Medulla oblongata (tissue), 1 donor: Measurements from ENCODE around the gene ARHGEF4.

ENCODE experiments used
- DNase-seq: peaks from one replicate; pipeline ENCODE4 v3.0.0-alpha.2; 2015; ENCODE audit errors: extremely low spot score

Gene ARHGEF4

DNA sequence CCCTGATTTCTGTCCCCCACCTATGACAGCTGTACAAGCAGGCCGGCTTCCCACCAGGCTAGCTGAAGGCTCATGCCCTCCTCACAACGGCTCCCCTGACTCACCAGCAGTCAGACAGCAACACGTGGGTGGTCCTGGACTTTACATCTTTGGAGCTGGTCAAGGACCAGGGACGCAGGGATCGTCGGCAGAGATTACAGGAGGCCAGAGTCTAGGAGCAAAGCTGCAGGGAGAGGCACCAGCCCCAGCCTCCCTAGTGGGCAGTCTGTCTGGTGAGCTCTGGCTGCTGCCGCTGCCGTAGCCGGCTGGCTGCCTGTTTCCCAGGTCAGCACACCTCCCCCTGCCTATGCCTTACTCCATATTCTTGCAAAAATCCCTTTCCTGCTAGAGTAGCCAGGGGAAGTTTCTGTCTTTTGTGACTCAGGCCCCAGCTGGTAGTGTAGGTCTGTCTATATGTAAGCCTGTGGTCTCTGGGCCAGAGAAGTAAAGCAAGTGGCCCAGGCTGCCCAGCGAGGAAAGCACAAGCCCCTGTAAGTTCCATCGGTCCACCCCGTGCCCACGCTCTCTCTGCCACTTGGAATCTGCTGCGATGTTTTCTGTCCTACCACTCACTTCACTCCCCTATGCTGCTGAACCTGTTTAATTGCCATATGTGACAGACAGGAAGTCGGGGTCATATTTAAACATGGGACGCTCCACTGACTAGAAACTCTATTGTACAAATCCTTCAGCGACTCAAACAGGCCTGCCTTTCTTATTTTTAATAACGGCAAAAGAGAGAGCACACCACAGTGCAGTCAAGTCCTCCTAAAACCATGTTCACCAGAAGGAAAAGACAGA, 2.4 kb upstream of the ARHGEF4 start:
- no peak for DNase-seq

DNA sequence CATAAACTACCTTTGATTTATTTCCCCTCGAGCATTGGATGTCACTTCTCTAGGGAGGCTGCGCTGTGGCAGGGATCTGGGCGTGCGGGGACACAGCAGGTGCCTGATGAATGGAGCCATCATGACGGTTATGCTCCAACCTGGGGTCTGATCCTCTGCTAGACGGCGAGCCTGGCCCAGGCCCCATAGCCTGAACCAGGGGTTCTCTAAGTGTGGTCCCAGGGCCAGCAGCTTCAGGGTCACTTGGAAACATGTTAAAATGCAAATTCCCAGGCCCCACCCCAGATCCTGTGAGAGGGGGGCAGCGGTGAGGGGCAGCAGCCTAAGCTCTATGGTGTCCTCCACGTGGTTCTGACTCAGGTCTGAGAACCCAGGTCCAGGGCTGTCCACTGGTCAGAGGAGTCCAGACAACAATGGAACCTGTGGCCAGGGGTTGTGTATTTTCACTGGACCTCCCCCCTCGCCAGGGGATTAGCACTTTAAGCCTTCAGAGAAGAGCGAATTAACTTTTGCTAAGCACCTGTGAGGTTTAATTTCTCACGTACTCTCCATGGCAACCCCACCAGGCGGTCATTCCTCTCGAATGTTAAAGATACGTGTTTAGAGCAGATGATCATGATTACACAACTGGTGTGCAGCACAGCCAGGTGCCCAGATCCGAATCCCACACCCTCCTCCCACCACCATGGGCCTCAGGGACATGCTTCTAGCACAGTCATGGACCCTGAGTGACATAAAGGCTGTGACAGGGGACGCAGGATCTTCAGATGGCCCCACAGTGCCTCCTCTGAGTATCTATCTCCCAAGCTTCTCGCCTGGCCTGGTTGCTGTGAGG, 1.6 kb upstream of the ARHGEF4 start:
- DNase-seq, result no peak

DNA sequence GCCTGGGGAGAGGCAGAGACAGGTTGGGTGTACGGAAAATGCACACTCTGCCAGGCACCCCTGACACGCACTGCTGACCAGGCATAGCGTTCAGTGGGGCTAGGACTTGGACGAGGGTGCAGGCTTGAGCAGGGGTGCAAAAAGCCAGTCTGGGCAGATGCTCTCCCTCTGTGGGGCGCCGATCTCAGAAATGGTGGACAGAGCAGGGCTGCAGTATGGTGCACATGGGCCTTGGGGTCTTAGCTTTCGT, 1.0 kb upstream of the ARHGEF4 start:
- DNase-seq, result no peak

DNA sequence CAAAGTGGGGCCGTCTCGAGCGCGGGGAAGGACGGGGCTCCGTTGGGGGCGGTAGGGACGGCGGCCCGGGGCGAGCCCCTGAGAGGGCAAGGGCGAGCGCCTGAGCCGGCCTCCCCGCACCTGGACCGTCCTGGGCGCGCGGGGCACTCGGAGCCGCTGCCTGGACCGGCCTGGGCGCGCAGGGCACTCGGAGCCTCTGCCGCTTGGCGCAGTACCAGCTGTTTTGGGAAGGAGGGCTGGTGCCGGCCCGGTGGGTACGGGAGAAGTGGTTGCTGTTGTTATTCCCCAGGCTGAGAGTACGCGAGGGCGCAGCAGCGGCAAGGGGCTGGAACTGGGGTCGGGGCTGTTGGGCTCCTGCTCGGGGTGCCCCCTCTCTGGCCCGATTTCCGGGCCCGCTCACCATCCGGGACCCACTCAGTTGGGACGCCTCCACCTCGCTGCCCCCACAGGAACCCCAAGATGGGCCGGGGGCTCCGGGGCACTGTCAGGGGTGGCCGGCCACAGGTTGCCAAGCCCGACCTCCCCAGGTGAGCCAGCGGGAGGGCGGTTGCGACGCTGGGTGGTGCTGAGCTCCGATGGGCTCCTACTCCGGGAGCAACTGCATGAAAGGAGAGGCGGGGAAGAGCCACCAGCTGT, 579 bp downstream of the ARHGEF4 start:
- no peak for DNase-seq

DNA sequence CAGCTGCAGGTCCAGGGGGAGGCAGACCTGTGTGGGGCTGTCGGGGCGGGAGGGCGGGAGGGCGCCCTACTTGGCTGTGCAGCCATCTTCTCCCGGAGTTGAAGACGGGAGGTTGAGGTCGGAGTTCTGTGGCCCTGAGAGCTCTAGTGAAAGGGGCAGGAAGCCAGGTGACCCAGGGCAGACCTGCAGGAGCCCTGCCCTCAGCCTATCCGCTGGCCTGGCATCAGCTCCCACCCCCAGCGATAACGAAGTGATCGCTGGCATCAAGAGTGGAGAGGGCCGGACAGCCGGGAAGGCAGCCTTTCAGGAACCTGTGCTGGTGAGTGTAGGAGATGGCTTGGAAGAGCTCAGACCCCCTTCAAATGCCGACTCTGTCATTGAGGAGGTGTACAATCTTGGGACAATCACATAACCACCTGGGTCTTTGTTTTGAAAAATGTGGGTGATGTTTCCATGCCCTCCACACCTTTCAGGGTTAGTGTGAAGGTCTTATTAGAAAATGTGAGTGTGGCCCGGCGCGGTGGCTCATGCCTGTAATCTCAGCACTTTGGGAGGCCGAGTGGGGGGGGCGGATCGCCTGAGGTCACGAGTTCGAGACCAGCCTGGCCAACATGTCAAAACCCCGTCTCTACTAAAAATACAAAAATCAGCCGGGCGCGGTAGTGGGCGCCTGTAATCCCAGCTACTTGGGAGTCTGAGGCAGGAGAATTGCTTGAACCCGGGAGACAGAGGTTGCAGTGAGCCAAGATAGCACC, 1.3 kb downstream of the ARHGEF4 start:
- no peak for DNase-seq

DNA sequence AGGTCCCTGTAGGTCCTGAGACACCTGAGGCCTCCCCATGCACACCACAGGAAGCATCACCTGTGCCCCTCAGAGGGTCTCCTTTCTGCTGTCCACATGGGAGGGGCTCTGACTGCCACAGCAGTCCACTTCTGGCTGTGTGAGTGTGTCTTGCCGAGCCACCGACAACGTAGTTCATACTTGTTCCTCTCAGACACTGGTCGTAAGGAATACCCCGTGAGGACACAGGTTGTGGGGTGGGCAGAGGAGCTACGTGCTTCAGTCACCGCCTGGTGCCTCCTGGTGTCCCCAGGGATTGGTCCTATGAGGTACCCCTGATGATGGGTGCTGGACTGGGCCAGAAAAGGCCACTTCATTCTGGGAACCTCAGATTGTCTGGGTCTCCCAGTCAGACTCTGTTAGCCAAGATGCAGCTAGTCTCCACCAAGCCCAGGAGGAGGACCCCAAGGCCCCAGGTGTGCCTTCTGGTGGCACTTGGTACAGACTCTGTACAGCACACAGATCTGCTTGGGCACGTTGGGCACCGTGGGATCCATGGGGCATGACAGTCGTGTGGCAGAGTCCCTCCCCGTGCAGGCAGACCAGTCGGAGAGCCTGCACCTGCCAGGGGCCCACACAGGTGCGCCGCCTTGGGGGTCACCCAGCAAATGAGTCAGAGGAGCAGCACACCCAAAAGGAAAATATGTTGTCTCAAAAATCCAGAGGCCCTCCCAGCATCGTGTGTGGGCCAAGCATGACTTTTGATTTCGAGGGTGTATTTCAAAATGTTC, 2.5 kb downstream of the ARHGEF4 start:
- no peak for DNase-seq

DNA sequence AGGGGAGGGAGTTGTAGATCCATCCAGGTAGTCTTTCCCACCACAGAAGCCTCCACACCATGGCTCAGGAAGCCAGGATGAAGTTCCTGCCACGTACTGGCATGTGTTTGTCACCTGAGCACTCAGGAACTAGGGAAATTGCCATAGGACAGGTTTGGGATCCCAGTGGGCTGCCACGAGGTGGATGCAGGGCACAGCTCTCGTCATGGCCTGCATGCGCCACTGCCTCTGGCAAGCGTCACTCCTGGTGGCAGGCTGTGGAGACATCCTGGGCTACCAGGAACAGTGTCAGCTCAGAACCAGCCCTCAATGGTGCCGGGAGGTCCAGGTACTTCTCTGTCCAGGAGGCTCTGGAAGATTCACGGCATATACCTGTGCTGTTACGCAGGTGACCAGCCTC, 3.8 kb downstream of the ARHGEF4 start:
- no peak for DNase-seq

DNA sequence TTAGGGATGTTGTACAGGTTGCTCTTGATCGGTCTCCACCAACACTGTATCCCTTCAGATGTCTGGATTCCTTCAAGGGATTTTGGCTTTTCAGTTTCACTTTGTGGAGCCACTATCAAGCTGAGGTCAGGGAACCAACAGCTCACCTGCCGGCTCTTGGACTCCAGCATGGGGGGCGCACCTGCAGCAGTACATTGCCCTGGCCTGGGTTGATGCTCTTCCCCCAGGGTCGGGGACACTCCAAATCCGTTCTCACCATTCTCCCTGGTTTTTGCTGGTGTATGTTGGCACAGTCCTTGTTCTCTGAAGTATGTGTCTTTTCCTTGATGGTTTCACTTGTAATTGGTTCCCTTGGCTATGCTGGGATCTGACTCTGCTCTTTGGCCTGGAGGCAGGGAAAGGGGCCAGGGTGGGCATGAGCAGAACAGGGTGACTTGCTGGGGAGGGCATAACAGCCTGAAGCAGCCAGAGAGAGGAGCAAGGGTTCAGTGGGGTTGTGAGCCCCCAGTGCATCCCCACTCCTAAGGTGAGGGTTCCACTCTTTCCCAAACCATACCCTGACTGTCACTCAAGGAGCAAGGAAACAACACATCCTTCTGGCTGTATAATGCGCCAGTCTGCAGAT, 5.1 kb downstream of the ARHGEF4 start:
- no peak for DNase-seq

DNA sequence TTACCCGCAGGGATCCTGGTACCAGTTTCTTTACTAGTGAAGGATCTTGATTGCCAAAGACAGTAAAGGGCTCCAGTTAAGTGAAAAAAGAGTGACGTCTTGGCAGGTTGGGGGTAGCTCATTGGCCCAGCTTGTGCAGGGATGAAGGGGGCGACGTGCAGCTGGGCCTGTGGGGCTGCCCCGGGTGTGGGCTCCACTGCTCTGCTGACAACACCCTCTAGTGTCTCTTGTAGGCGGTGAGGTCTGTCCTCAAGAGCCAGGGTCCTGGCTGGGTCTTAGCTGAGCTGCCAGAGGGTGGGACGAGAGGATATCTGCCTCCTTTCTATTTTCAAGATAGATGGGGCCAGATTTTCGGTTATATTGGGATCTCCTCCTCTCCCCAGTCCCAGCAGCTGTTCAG, 6.1 kb downstream of the ARHGEF4 start:
- no peak for DNase-seq

DNA sequence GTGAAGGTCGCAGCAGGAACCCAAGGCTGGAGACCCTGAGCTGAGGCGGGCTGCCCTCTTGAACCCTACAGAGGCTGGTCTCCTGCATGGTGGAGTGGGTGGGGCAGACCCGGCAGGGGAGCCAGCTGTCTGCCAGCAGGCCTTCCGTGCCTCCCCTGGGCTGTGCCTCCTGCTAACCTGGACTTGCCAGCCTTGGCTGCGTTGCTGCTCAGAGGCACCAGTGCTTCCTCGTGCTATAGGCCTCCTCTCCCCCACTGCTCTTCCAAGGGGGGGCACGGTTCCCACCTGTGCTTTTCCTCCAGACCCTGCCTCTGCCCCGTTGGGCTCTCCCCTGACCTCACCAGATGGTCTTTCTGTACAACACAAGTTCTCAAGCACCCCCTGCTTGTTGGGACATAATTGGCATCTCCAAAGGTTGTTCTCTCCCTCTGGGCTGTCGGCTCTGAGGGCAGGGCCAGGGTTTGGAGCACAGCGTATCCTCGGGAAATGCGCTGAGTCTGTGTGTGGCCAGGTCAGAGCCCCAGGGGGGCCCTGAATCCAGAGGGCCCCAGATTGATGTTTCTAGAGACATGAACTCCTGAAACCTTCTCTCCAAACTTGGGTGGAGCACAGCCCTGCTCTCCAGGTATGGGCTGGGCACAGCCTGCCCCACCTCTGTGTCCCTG, 6.7 kb downstream of the ARHGEF4 start:
- no peak for DNase-seq

DNA sequence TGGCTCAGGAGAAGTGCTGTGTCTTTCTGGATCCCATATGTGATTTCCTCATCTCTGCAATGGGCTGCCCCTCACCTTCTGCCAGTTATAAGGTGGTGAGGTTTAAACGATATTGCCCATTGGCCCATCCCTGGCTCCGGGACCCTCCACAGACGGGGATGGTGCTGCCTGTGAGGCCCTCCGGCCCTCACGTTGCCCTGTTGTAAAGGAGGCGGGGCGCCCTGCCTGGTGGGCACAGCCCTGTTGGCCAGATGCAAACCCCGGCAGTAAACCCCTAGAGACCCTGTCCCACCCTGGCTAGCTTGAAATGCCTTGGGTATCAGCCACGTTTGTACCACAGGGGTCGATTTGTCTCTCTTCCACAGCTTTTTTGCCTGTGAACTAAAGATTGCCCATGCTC, 7.4 kb downstream of the ARHGEF4 start:
- DNase-seq, result no peak

DNA sequence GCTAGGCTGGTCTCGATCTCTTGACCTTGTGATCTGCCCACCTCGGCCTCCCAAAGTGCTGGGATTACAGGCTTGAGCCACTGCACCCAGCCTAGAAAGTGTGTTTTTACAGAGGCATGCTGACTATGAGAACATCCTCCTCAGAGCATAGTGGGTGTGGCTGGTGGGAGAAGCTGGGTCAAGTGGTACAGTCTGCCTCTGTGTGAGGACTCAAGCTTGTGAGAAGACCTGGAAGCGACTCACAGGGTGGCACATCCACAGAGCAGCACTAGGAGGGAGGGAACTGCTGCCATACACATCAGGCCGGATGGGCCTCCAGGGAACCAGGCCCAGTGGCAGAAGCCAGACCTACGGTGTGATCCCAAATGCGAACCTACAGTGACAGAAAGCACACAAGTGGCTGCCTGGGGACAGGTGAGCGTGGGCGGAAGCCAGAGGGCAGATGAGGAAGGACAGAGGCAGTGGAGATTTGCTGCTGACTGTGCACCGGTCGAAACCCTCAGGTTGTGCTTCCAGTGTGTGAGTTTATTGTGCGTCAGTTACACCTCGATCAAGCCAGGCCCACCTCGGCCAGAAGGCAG, 8.9 kb downstream of the ARHGEF4 start:
- DNase-seq, result no peak

DNA sequence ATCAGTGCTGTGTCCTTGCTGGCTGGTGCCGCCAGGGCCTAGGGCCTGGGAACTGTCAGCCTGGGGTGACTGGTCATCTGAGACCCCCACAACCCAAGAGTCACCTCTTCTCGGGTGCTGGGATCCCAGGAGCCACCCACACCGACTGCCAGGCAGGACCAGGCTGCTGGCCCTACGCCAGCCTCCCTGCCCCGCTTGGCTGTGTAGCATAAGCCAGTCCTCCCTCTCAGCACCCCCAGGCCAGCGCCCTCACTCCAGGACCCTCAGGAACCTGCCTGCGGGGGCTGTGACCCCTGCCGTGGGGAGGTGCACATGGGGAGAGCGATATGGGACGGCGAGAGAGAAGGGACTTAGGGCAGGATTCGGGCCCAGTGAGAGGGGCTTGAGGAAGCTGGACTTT, 9.5 kb downstream of the ARHGEF4 start:
- no peak for DNase-seq

DNA sequence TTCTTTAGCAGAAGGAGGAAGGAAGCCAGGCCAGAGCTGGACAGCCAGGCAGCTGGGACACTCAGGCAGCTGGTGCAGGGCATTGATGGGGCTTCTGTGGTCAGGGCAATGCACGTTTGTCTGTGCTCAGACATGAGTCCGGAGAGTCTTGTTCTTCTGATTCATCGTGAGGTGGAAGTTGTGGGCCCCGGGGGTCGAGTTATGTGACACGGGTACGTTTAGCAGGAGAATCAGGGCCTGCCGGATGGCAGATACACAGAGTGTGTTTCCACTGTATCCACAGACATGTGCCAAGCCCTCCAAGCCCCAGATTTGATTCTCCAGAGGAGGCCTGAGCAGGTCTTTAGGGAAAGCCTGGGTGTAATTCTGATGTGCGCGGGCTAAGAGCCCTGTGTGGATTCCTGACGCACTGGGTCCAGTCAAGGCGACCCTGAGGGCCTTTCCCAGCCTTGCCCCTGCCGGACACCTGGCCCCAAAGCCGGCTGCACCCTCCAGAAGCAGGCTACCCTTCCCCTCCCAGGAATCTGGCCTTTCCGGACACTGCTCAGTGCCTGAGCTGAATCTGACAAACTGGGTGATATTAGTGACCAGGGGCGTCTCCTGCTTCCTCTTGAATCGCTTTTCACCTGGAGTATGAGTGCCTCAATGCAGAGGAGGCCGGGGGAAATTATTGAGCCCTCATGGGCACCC, 10.1 kb downstream of the ARHGEF4 start:
- DNase-seq, result no peak

DNA sequence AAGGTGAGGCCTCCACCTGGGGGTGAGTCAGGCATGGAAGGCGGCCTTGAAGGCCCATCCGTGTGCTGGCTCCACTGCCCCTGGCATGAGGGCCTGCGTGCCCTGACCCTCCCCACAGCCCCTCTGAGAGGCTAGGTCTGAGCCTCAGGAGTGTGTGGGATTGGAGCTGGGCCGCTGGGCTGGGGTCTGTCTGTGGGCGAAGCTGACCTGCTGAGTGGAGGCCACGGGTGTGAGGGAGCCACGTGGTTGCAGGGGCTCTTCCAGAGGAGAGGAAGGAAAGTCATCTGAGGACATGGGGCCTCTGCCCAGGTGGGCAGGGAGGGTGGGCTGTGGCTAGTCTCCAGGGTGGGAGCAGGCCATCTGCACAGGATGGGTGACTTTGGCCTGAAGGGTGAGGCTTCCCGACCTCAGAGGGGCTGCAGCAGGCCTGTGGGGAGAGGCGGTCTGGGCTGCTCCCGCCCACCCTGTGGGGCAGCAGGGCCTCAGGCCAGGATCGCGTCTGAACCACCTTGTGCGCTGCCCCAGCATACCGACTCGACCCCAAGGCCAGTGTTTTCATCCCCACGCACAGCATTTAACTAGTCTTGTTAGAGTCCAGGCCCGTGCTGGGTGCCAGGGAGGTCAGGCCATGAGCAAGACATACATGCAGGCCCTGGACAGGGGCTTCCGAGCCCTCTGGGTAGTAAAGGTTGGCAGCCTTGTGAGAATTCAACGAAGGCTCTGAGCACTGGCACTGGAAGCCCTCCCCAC, 11.2 kb downstream of the ARHGEF4 start:
- no peak for DNase-seq

DNA sequence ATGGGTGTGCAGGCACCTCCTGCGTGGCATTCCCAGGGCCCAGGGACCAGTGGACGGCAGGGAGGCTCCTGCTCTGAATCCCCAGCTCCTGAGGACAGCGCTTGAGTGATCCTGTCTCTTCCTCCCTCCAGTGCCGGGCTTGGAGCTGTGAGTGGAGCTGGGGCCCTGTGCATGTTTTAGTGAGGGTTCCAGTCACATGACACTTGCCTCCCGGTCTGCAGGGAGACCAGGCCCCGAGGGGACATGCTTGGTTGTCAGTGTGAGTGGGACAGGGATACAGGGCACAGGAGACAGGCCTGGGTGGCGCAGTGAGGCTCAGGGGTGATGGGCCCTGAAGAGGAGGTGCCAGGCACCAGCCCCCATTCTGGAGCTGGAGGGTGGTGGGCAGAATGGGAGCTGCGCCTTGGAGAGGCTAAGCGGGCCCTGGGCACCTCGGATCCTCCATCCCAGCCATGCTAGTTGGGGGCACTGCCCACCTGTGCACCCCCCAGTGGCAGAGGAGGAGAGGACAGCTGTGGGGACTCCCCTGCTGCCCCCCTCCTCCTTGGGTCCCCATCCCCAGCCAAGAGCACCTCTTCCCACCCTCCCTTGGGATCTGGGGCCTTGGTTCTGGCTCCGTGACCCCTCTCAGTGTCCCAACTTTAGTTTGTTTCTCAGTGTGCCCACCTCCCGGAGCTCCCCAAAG, 12.0 kb downstream of the ARHGEF4 start:
- DNase-seq, result no peak

DNA sequence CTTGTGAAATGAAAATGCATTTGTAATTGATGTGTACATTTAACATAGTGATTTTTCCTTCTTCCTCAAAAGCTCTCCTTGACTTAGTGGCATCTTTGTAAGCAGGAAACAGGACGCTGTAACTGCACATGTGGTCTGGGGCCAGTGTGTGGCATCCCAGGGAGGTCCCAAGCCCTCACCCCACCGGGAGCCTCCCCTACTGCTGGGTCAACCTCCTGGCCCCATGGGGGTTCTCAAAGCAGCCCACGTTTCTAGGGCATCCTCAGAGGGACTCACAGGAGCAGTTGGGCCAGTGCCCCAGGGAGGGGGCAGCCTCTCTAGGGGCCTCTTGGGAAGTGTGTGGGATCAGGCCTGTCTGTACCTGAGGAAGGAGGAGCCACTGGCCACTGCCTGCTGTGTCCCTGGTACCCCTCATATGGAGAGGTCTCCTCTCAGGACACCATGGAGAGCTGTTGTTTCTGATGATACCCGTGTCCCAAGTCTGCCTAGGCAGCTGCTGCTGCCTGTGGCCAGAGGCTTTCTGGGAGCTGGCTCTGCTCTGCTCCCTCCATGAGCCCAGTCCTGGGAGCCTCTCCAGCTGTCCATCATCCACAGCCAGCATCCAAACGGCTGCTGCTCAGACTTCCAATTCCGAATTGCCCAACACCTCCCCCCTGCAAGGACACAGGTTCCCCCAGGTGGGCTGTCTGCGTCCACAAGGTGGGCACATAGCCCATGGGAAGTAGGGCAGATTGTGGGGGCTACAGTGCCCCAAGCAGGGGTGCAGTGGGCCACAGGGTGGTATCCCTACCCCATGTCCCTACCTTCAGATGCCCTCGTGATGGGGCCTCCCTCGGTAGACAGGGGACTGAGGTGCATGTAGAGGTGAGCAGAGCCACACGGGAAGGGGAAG, 13.4 kb downstream of the ARHGEF4 start:
- DNase-seq, result no peak
